K562 (cell line): ENCODE data around the gene DDR1. TPM values are rescaled to one million over a fixed set of nuclear protein-coding genes. Genes with fewer than 3 reads are reported as not detected.
A peak's percentile ranks its signal among the peaks of the same experiment; 100 is the strongest.

ENCODE experiments used
- CCAR2 ChIP-seq: fragments of 200-400 bp; formaldehyde crosslinking; IDR thresholded peaks from 2 replicates; pipeline ENCODE4 v1.6.1; 2017; ENCODE audit warnings: mild to moderate bottlenecking, low read depth, low read length
- DDX20 ChIP-seq: fragments of 450-650 bp; IDR thresholded peaks from 2 replicates; pipeline ENCODE4 v1.6.1; 2016; ENCODE audit warnings: missing genetic modification characterization, low read depth, mild to moderate bottlenecking, missing compliant biosample characterization, moderate library complexity
- FOXK2 ChIP-seq, 2 experiments: fragments of 450-650 bp; IDR thresholded peaks in 1 of 2; conservative IDR thresholded peaks in 1 of 2; 2 replicates each; pipeline ENCODE4 v1.6.1; 2016; ENCODE audit warnings: low read depth in 2 of 2, mild to moderate bottlenecking in 1 of 2
- KLF16 ChIP-seq: IDR thresholded peaks from 2 replicates; pipeline ENCODE4 v1.6.1; 2016; ENCODE audit warnings: antibody characterized with exemption
- MEIS2 ChIP-seq: fragments of 450-650 bp; IDR thresholded peaks from 2 replicates; pipeline ENCODE4 v1.6.1; 2014; ENCODE audit warnings: mild to moderate bottlenecking; ENCODE audit not compliant: partially characterized antibody
- MTF1 ChIP-seq: fragments of 250-450 bp; sonication (Bioruptor Pico); IDR thresholded peaks from 2 replicates; pipeline ENCODE4 v1.9.0; 2021; ENCODE audit warnings: moderate library complexity, mild to moderate bottlenecking, inconsistent platforms, borderline replicate concordance
- MYC ChIP-seq, 2 experiments: fragments of 250-450 bp in 1 of 2; sonication (Bioruptor Pico) in 1 of 2; IDR thresholded peaks; 2 replicates each; pipeline versions ENCODE4 v1.5.1 to v1.6.1; 2012 to 2021; ENCODE audit warnings: low read depth in 2 of 2, borderline replicate concordance in 1 of 2, improper control_type of control experiment in 1 of 2, low read length in 1 of 2, mild to moderate bottlenecking in 1 of 2, moderate library complexity in 1 of 2
- POLR3A ChIP-seq: IDR thresholded peaks from 2 replicates; pipeline ENCODE4 v1.6.1; 2011; ENCODE audit warnings: borderline replicate concordance, mild to moderate bottlenecking, moderate library complexity; ENCODE audit not compliant: insufficient read length, insufficient read depth; ENCODE audit errors: extremely low read depth
- POLR3G ChIP-seq: IDR thresholded peaks from 2 replicates; pipeline ENCODE4 v1.6.1; 2011; ENCODE audit not compliant: insufficient read length, insufficient replicate concordance; ENCODE audit errors: extremely low read depth
- RNF2 ChIP-seq: sonication (generic); IDR thresholded peaks from 2 replicates; pipeline ENCODE4 v1.6.1; 2016
- SMARCE1 ChIP-seq: fragments of 450-650 bp; IDR thresholded peaks from 2 replicates; pipeline ENCODE4 v1.7.1; 2016; ENCODE audit warnings: mild to moderate bottlenecking
- SOX6 ChIP-seq: fragments of 450-650 bp; IDR thresholded peaks from 2 replicates; pipeline ENCODE4 v1.6.1; 2014; ENCODE audit warnings: mild to moderate bottlenecking
- SP2 ChIP-seq: IDR thresholded peaks from 2 replicates; pipeline ENCODE4 v1.6.1; 2011; ENCODE audit warnings: mild to moderate bottlenecking, low read depth, low read length, moderate library complexity; ENCODE audit not compliant: poor library complexity, severe bottlenecking; ENCODE audit errors: extremely low read depth
- TAF7 ChIP-seq: fragments of 450-650 bp; IDR thresholded peaks from 2 replicates; pipeline ENCODE4 v1.6.1; 2016; ENCODE audit warnings: missing genetic modification characterization, missing compliant biosample characterization
- ZFPM2 ChIP-seq: fragments of 250-450 bp; sonication (Bioruptor Pico); IDR thresholded peaks from 2 replicates; pipeline ENCODE4 v1.5.1; 2022; ENCODE audit warnings: mild to moderate bottlenecking
- polyA plus RNA-seq, 8 experiments: library from polyadenylated mRNA; depleted of rRNA in 4 of 8; stranded (reverse) in 5 of 8; unstranded in 3 of 8; fragments of >200 nt; fragmentation: Nextera tagmentation in 2 of 8; fragmentation: Illumina TruSeq in 1 of 8; extraction: Ambion mirVana in 2 of 8; extraction: Trizol in 1 of 8; gene quantifications; 2 replicates each; pipeline versions ENCODE4 v1.2.1 to v1.2.3, GENCODE V29; 2011 to 2014; ENCODE audit warnings: inconsistent platforms in 1 of 8, missing spikeins in 1 of 8
- total RNA-seq, 7 experiments: library from RNA; depleted of rRNA in 6 of 7; stranded (reverse); fragments of >200 nt in 6 of 7; fragmentation: Illumina TruSeq in 2 of 7; extraction: Trizol in 2 of 7; gene quantifications; 2 replicates each; pipeline versions ENCODE4 v1.2.1 to v1.2.3, GENCODE V29; 2011 to 2021; ENCODE audit warnings: low replicate concordance in 1 of 7
- TF ChIP-seq, protein P1 (sequence below), 2 experiments: fragments of 450-650 bp; formaldehyde crosslinking in 1 of 2; IDR thresholded peaks; 2 replicates each; pipeline versions ENCODE4 v1.4.0 to v1.6.1; 2014 to 2020; ENCODE audit warnings: mild to moderate bottlenecking in 2 of 2, borderline replicate concordance in 1 of 2, low read depth in 1 of 2

DDR1 gene
- total and polyA plus RNA-seq, 9 of the 15 experiments (the other 6 are each of a cell fraction or from before 2014, with no cell fraction given): 1.4 to 44.6 (median 12.2) TPM

DNA sequence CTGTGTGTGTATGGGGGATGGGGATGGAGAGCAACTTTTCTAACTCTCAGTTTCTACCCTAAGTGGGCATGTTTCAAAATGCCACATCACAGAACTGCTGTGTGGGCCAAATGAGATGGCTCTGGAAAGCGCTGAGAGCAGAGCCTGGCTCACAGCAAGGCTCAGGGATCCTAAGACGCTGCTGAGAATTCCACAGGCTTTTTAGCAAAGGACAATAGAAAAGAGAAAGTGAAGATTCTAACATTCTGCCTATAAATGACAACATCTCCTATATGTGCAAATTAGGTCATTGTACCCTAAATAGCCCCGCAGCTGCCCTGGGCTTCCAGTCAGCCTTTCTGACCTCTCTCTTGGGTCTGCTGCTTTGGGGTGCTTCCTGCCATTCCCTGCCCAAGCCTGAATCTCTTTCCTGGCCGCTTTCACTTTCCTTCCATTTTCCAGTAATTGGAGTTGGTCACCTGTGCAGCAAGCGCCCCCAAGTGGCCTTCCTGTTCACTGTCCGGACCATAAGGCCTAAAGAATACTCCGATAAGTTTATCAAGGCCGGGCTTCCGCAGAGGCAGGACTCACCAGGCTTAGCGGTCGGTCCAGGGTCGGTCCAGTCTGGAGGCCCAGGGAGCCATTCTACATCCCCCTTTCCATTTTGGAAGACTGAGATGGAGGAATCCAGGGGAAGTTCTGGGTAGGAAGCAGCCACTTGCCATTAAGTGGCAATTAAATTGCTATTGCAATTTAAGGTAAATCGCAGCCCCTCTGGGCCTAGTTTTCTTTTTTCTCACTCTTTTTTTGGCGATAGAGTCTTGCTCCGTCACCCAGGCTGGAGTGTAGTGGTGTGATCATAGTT is 6.7 kb upstream of the DDR1 start (continued):
- peak; percentile 70 for TF ChIP-seq MYC (IDR thresholded peaks at IDR 0.05; ENCODE audit: low read depth, low read length)
- no peak for TF ChIP-seq MYC (CRISPR knock-in tag; IDR thresholded peaks at IDR 0.05; ENCODE audit: borderline replicate concordance, low read depth)
- TF ChIP-seq, protein P1, sequence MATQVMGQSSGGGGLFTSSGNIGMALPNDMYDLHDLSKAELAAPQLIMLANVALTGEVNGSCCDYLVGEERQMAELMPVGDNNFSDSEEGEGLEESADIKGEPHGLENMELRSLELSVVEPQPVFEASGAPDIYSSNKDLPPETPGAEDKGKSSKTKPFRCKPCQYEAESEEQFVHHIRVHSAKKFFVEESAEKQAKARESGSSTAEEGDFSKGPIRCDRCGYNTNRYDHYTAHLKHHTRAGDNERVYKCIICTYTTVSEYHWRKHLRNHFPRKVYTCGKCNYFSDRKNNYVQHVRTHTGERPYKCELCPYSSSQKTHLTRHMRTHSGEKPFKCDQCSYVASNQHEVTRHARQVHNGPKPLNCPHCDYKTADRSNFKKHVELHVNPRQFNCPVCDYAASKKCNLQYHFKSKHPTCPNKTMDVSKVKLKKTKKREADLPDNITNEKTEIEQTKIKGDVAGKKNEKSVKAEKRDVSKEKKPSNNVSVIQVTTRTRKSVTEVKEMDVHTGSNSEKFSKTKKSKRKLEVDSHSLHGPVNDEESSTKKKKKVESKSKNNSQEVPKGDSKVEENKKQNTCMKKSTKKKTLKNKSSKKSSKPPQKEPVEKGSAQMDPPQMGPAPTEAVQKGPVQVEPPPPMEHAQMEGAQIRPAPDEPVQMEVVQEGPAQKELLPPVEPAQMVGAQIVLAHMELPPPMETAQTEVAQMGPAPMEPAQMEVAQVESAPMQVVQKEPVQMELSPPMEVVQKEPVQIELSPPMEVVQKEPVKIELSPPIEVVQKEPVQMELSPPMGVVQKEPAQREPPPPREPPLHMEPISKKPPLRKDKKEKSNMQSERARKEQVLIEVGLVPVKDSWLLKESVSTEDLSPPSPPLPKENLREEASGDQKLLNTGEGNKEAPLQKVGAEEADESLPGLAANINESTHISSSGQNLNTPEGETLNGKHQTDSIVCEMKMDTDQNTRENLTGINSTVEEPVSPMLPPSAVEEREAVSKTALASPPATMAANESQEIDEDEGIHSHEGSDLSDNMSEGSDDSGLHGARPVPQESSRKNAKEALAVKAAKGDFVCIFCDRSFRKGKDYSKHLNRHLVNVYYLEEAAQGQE (IDR thresholded peaks at IDR 0.05; ENCODE audit: borderline replicate concordance): peak; percentile 95
- TF ChIP-seq, protein P1 (CRISPR knock-in tag; IDR thresholded peaks at IDR 0.05; ENCODE audit: low read depth): no peak
- no peak for TF ChIP-seq MEIS2
- TF ChIP-seq POLR3G: no peak
- TF ChIP-seq RNF2: no peak
- TF ChIP-seq KLF16: peak; percentile 68; the same call in 1 of the 2 replicates
- no peak for TF ChIP-seq ZFPM2 (CRISPR knock-in tag)
- TF ChIP-seq SMARCE1: peak; percentile 33; the same call in 1 of the 2 replicates
- TF ChIP-seq POLR3A: no peak
- TF ChIP-seq MTF1 (CRISPR knock-in tag): no peak
- TF ChIP-seq SP2: no peak
- TF ChIP-seq DDX20 (tag): no peak
- no peak for TF ChIP-seq CCAR2
- peak in 1 of 2 experiments; percentile 10; a peak in 3 of 4 replicates for TF ChIP-seq FOXK2 (conservative IDR thresholded peaks at IDR 0.05 in 1 of 2, IDR thresholded peaks at IDR 0.05 in 1 of 2; ENCODE audit: low read depth in 2 of 2)
- no peak for TF ChIP-seq TAF7 (tag)
- peak; percentile 65; the same call in 1 of the 2 replicates for TF ChIP-seq SOX6
